LNCaP clone FGC (cell line): ENCODE data around the gene B3GNT2.

ENCODE experiments used
- DNase-seq: peaks from one replicate; pipeline ENCODE4 v3.0.0-alpha.2; 2011; ENCODE audit warnings: low read depth
- H3K4me3 ChIP-seq: 2 replicates; pipeline ENCODE4 v1.5.1; 2011; ENCODE audit warnings: mild to moderate bottlenecking, low read depth, low read length, control low read depth
- TF ChIP-seq, protein P1 (sequence below): IDR thresholded peaks from 2 replicates; pipeline ENCODE4 v1.5.1; 2012; ENCODE audit warnings: mild to moderate bottlenecking; ENCODE audit not compliant: control insufficient read depth, insufficient read depth; ENCODE audit errors: extremely low read depth

The B3GNT2 gene

DNA sequence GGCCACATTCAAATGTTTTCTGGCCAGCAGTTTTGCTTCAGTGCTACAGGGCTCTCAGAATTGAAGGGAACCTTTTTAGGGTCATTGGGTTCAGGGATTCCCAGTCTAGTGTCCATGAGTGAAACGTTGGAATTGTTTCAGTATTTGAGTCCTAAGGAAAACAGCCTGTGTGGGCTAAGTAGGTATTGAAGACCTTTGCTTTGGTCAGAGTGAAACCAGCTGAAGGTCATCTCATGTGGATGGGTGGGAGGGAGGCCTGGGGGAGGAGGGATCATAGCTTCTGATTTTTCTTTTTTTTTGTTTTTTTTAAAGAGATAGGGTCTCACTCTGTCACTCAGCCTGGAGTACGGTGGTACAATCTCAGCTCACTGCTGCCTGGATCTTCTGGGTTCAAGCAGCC, 20.2 kb downstream of the B3GNT2 start:
- TF ChIP-seq, protein P1, sequence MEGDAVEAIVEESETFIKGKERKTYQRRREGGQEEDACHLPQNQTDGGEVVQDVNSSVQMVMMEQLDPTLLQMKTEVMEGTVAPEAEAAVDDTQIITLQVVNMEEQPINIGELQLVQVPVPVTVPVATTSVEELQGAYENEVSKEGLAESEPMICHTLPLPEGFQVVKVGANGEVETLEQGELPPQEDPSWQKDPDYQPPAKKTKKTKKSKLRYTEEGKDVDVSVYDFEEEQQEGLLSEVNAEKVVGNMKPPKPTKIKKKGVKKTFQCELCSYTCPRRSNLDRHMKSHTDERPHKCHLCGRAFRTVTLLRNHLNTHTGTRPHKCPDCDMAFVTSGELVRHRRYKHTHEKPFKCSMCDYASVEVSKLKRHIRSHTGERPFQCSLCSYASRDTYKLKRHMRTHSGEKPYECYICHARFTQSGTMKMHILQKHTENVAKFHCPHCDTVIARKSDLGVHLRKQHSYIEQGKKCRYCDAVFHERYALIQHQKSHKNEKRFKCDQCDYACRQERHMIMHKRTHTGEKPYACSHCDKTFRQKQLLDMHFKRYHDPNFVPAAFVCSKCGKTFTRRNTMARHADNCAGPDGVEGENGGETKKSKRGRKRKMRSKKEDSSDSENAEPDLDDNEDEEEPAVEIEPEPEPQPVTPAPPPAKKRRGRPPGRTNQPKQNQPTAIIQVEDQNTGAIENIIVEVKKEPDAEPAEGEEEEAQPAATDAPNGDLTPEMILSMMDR = no peak
- H3K4me3 ChIP-seq = no peak overlapping the region
- no peak for DNase-seq

GRCh38 chr2:62216616-62217015, 20.7 kb downstream of the B3GNT2 start:
- TF ChIP-seq, protein P1 = no peak
- H3K4me3 ChIP-seq = no peak overlapping the region
- no peak for DNase-seq

- H3K4me3 ChIP-seq = no peak overlapping the region
- TF ChIP-seq, protein P1 = no peak
- no peak for DNase-seq
Observed at GRCh38 chr2:62217421-62217820, 21.5 kb downstream of the B3GNT2 start.

- no peak for DNase-seq
- TF ChIP-seq, protein P1 = no peak
- H3K4me3 ChIP-seq = no peak overlapping the region
Observed at GRCh38 chr2:62217970-62218369, 22.1 kb downstream of the B3GNT2 start.

GRCh38 chr2:62219407-62220159, 23.7 kb downstream of the B3GNT2 start:
- H3K4me3 ChIP-seq = no peak overlapping the region
- TF ChIP-seq, protein P1 = no peak
- DNase-seq = no peak

- no peak for DNase-seq
- H3K4me3 ChIP-seq = no peak overlapping the region
- TF ChIP-seq, protein P1 = no peak
Observed at GRCh38 chr2:62221141-62221540, 25.2 kb downstream of the B3GNT2 start.

GRCh38 chr2:62222171-62222570, 26.3 kb downstream of the B3GNT2 start:
- H3K4me3 ChIP-seq = no peak overlapping the region
- no peak for DNase-seq
- TF ChIP-seq, protein P1 = no peak
